Loucy (cell line): ENCODE results near the gene FMO3.

ENCODE experiments used
- EZH2phosphoT487 ChIP-seq: fragments of 200-600 bp; IDR thresholded peaks from 2 replicates; pipeline ENCODE4 v1.6.1; 2018; ENCODE audit warnings: antibody characterized with exemption, mild to moderate bottlenecking, moderate library complexity, borderline replicate concordance
- TF ChIP-seq, protein P1 (sequence below): fragments of 200-600 bp; sonication (generic); conservative IDR thresholded peaks from 2 replicates; pipeline ENCODE4 v1.5.1; 2014; ENCODE audit warnings: mild to moderate bottlenecking, antibody characterized with exemption, low read length

DNA sequence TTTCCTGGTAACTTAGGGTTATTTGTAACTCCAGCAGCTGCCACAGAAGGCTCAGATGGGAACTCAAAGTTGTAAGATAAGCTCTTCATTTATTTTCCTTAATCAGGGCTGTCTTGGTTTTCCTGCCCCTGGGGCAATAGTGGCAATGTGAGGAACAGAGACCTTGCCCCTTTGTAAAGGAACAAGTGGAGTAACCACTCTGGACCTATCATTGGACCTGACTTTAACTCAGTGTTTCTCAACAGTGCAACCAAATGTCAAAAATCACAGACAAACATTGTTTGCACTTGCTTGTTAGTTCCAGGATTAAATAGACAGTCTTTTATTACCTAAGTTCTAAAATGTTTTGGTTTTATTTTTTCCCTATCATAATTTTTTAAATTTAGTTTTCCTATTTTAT, 2.8 kb upstream of the FMO3 start:
- TF ChIP-seq, protein P1, sequence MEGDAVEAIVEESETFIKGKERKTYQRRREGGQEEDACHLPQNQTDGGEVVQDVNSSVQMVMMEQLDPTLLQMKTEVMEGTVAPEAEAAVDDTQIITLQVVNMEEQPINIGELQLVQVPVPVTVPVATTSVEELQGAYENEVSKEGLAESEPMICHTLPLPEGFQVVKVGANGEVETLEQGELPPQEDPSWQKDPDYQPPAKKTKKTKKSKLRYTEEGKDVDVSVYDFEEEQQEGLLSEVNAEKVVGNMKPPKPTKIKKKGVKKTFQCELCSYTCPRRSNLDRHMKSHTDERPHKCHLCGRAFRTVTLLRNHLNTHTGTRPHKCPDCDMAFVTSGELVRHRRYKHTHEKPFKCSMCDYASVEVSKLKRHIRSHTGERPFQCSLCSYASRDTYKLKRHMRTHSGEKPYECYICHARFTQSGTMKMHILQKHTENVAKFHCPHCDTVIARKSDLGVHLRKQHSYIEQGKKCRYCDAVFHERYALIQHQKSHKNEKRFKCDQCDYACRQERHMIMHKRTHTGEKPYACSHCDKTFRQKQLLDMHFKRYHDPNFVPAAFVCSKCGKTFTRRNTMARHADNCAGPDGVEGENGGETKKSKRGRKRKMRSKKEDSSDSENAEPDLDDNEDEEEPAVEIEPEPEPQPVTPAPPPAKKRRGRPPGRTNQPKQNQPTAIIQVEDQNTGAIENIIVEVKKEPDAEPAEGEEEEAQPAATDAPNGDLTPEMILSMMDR: no peak
- no peak for TF ChIP-seq EZH2phosphoT487
